Measurements from ENCODE around the gene WDR37. TPM values are rescaled to one million over a fixed set of nuclear protein-coding genes. Genes with fewer than 3 reads are reported as not detected.
A peak's percentile ranks its signal among the peaks of the same experiment; 100 is the strongest.

WDR37 gene
- total and polyA plus RNA-seq, 2 donors (not counting 1 experiment from before 2014, with no cell fraction given) = 17.3 to 33.2 TPM

GRCh38 chr10:1141701-1142100 lies 85.5 kb downstream of the WDR37 start:
- Histone ChIP-seq H3K36me3 (replicated peaks in 1 of 2; ENCODE audit: control extremely low read depth in 1 of 2, control insufficient read depth in 1 of 2, extremely low read depth in 1 of 2, insufficient read depth in 2 of 2, low read length in 1 of 2) (no peaks in the 10 kb centered on the region), H3K4me1 (ENCODE audit: control insufficient read depth in 2 of 2, insufficient read depth in 2 of 2, low read length in 2 of 2) (no peaks in the 10 kb centered on the region), H3K4me3 (ENCODE audit: control extremely low read depth in 1 of 5, extremely low read depth in 1 of 5, insufficient read depth in 1 of 5, low read depth in 2 of 5, low read length in 4 of 5) (no peak overlapping the region), H4K20me1 (ENCODE audit: control insufficient read depth, insufficient read depth, low read length, poor library complexity, severe bottlenecking) (no peaks in the 10 kb centered on the region), H3K27ac (ENCODE audit: low read length in 2 of 2) (no peak overlapping the region), H3K79me2 (ENCODE audit: control insufficient read depth, insufficient read depth, low read length) (no peaks in the 10 kb centered on the region), H3K9ac (ENCODE audit: low read length) (no peak overlapping the region), H3K9me3 (ENCODE audit: control extremely low read depth in 1 of 3, control insufficient read depth in 2 of 3, insufficient read depth in 1 of 3, low read length in 2 of 3) (peaks cover 4 to 34% (median 27%) of the 10 kb centered on the region in 3 donors), H2AFZ (ENCODE audit: insufficient read depth, low read depth, low read length, poor library complexity, severe bottlenecking) (no peak overlapping the region), H3K4me2 (replicated peaks; ENCODE audit: low read depth, low read length, poor library complexity, severe bottlenecking) (no peak overlapping the region), H3K27me3 (replicated peaks in 1 of 4; ENCODE audit: control extremely low read depth in 1 of 4, control insufficient read depth in 3 of 4, insufficient read depth in 4 of 4, low read length in 3 of 4) (no peaks in the 10 kb centered on the region)
- H3K9me3 Mint-ChIP-seq (ENCODE audit: insufficient read depth) = peaks cover 13% of the 10 kb centered on the region
- ATAC-seq (ENCODE audit: low read depth) (no peak), DNase-seq (no peak)
- no peak overlapping the region for H3K27ac Mint-ChIP-seq
- TF ChIP-seq EZH2 (IDR thresholded peaks at IDR 0.05; ENCODE audit: borderline replicate concordance, insufficient read depth, low read depth, low read length, poor library complexity, severe bottlenecking) (no peak), CTCF (IDR thresholded peaks at IDR 0.05) (no peak)
- ChIA-PET POLR2A (no interaction called here), CTCF (no interaction called here)
- intact Hi-C loops (cut with micrococcal nuclease) = no loop called here
- WGBS (ENCODE audit: insufficient coverage) = 98% methylated on average over 7 of the region's 11 CpGs
- no peaks in the 10 kb centered on the region for H3K4me1 Mint-ChIP-seq
- peaks cover 14% of the 10 kb centered on the region for H3K27me3 Mint-ChIP-seq
- H3K4me3 Mint-ChIP-seq = no peak overlapping the region

- Mint-ChIP-seq H3K27ac (no peak overlapping the region), H3K4me1 (no peaks in the 10 kb centered on the region), H3K4me3 (no peak overlapping the region), H3K27me3 (peaks cover 14% of the 10 kb centered on the region), H3K9me3 (ENCODE audit: insufficient read depth) (peaks cover 14% of the 10 kb centered on the region)
- intact Hi-C loops (cut with micrococcal nuclease) = no loop called here
- H2AFZ ChIP-seq (ENCODE audit: insufficient read depth, low read depth, low read length, poor library complexity, severe bottlenecking) = no peak overlapping the region
- POLR2A ChIA-PET = no interaction called here
- no peak overlapping the region for H3K27ac ChIP-seq (ENCODE audit: low read length in 2 of 2)
- H3K4me2 ChIP-seq (replicated peaks; ENCODE audit: low read depth, low read length, poor library complexity, severe bottlenecking) = no peak overlapping the region
- DNase-seq (no peak), ATAC-seq (ENCODE audit: low read depth) (no peak)
- CTCF ChIA-PET = no interaction called here
- no peaks in the 10 kb centered on the region for H4K20me1 ChIP-seq (ENCODE audit: control insufficient read depth, insufficient read depth, low read length, poor library complexity, severe bottlenecking)
- H3K36me3 ChIP-seq (replicated peaks in 1 of 2; ENCODE audit: control extremely low read depth in 1 of 2, control insufficient read depth in 1 of 2, extremely low read depth in 1 of 2, insufficient read depth in 2 of 2, low read length in 1 of 2) = no peaks in the 10 kb centered on the region
- no peaks in the 10 kb centered on the region for H3K79me2 ChIP-seq (ENCODE audit: control insufficient read depth, insufficient read depth, low read length)
- no peaks in the 10 kb centered on the region for H3K27me3 ChIP-seq (replicated peaks in 1 of 4; ENCODE audit: control extremely low read depth in 1 of 4, control insufficient read depth in 3 of 4, insufficient read depth in 4 of 4, low read length in 3 of 4)
- no peak overlapping the region for H3K9ac ChIP-seq (ENCODE audit: low read length)
- no CpG with 5 or more reads among the region's 3 CpGs for WGBS (ENCODE audit: insufficient coverage)
- peaks cover 4 to 38% (median 30%) of the 10 kb centered on the region in 3 donors for H3K9me3 ChIP-seq (ENCODE audit: control extremely low read depth in 1 of 3, control insufficient read depth in 2 of 3, insufficient read depth in 1 of 3, low read length in 2 of 3)
- H3K4me1 ChIP-seq (ENCODE audit: control insufficient read depth in 2 of 2, insufficient read depth in 2 of 2, low read length in 2 of 2) = no peaks in the 10 kb centered on the region
- no peak overlapping the region for H3K4me3 ChIP-seq (ENCODE audit: control extremely low read depth in 1 of 5, extremely low read depth in 1 of 5, insufficient read depth in 1 of 5, low read depth in 2 of 5, low read length in 4 of 5)
- TF ChIP-seq EZH2 (IDR thresholded peaks at IDR 0.05; ENCODE audit: borderline replicate concordance, insufficient read depth, low read depth, low read length, poor library complexity, severe bottlenecking) = no peak
- peak; percentile 41 for TF ChIP-seq CTCF (IDR thresholded peaks at IDR 0.05)
Observed at GRCh38 chr10:1142596-1142995, 86.4 kb downstream of the WDR37 start.

Data from B cell (primary cell).